K562 (cell line): ENCODE measurements around the gene CMSS1. TPM values are rescaled to one million over a fixed set of nuclear protein-coding genes. Genes with fewer than 3 reads are reported as not detected.

Experiments
- ATAC-seq: fragments of 200-7000 bp; cut with Tn5 transposase; 3 replicates; pipeline ENCODE4 v1.9.1; 2020; ENCODE audit warnings: moderate library complexity
- BruUV-seq: library from RNA; stranded (reverse); fragments of 400-500 nt; replicated peaks from 2 replicates; lab custom pipeline; 2021; lab: Mats Ljungman, UMichigan
- CTCF ChIA-PET: fragments of 300-600 bp; formaldehyde crosslinking; extraction: SDS; loops from one replicate; lab custom pipeline; 2021; ENCODE audit warnings: low intra/inter-chr PET ratio; lab: Yijun Ruan, JAX
- POLR2A ChIA-PET: fragments of 300-600, 350-650 bp; sonication (Branson Sonifier 250); formaldehyde crosslinking; extraction: SDS; loops from one replicate; lab custom pipeline; 2021; ENCODE audit warnings: antibody characterized with exemption, inconsistent platforms; lab: Yijun Ruan, JAX
- DNase-seq, 4 experiments: peaks; one replicate each; pipeline versions ENCODE4 v3.0.0 to v3.0.0-alpha.2; 2011 to 2018; ENCODE audit warnings: low spot score in 3 of 4, mixed read lengths in 3 of 4; ENCODE audit errors: extremely low read depth in 1 of 4
- FAIRE-seq: peaks from 2 replicates; lab custom pipeline; 2011; peaks lifted over from hg19 to GRCh38; lab: Jason Lieb, UNC
- H2AFZ ChIP-seq: 2 replicates; pipeline ENCODE4 v1.6.0; 2011; ENCODE audit warnings: low read depth, low read length, control low read depth, inconsistent platforms
- H3K27ac ChIP-seq: fragments of 200-600 bp; 3 replicates; pipeline ENCODE4 v1.8.0; 2011; ENCODE audit warnings: low read depth, mild to moderate bottlenecking, control low read depth, inconsistent platforms, low read length, moderate library complexity, mixed read lengths; ENCODE audit errors: extremely low read depth
- H3K27me3 ChIP-seq, 2 experiments: fragments of 300-600 bp in 1 of 2; 2 replicates in 1 of 2; 3 replicates in 1 of 2; pipeline versions ENCODE4 v1.6.0 to v1.8.0; 2011; ENCODE audit warnings: inconsistent platforms in 2 of 2, low read length in 2 of 2, mild to moderate bottlenecking in 1 of 2, mixed read lengths in 1 of 2, moderate library complexity in 1 of 2; ENCODE audit not compliant: control insufficient read depth in 2 of 2, insufficient read depth in 2 of 2
- H3K36me3 ChIP-seq: fragments of 300-600 bp; 3 replicates; pipeline ENCODE4 v1.8.0; 2011; ENCODE audit warnings: mild to moderate bottlenecking, low read length, inconsistent platforms; ENCODE audit not compliant: control insufficient read depth, insufficient read depth
- H3K4me1 ChIP-seq, 2 experiments: fragments of 200-600 bp in 1 of 2; replicated peaks in 1 of 2; 2 replicates in 1 of 2; 3 replicates in 1 of 2; pipeline versions ENCODE4 v1.5.1 to v1.8.0; 2011; ENCODE audit warnings: inconsistent platforms in 2 of 2, low read length in 2 of 2, mild to moderate bottlenecking in 1 of 2, mixed read lengths in 1 of 2, moderate library complexity in 1 of 2; ENCODE audit not compliant: control insufficient read depth in 2 of 2, insufficient read depth in 2 of 2
- H3K4me2 ChIP-seq: 2 replicates; pipeline ENCODE4 v1.6.1; 2011; ENCODE audit warnings: low read length, control low read depth, inconsistent platforms, mixed read lengths; ENCODE audit not compliant: insufficient read depth
- H3K4me3 ChIP-seq: fragments of 200-600 bp; sonication (generic), shearing (Covaris generic); 2 replicates; pipeline ENCODE4 v1.5.1; 2016; ENCODE audit warnings: control low read depth, inconsistent platforms
- H3K79me2 ChIP-seq: fragments of 200-600 bp; 3 replicates; pipeline ENCODE4 v1.8.0; 2011; ENCODE audit warnings: low read length, inconsistent platforms; ENCODE audit not compliant: control insufficient read depth, insufficient read depth
- H3K9ac ChIP-seq, 2 experiments: 2 replicates each; pipeline versions ENCODE4 v1.6.0 to v1.6.1; 2011; ENCODE audit warnings: low read depth in 2 of 2, low read length in 2 of 2, control low read depth in 1 of 2, inconsistent platforms in 1 of 2, mild to moderate bottlenecking in 1 of 2, mixed read lengths in 1 of 2; ENCODE audit not compliant: insufficient read depth in 1 of 2
- H3K9me1 ChIP-seq: one replicate; pipeline ENCODE4 v1.6.0; 2011; ENCODE audit warnings: inconsistent platforms, mild to moderate bottlenecking, low read length, moderate library complexity; ENCODE audit not compliant: control insufficient read depth, insufficient read depth
- H3K9me3 ChIP-seq: replicated peaks from 2 replicates; pipeline ENCODE4 v1.5.1; 2011; ENCODE audit warnings: low read depth, low read length, inconsistent platforms; ENCODE audit not compliant: control insufficient read depth, insufficient read depth
- H4K20me1 ChIP-seq: replicated peaks from 2 replicates; pipeline ENCODE4 v1.6.1; 2011; ENCODE audit warnings: low read length, inconsistent platforms, mixed read lengths; ENCODE audit not compliant: control insufficient read depth, insufficient read depth
- CHAMP1 ChIP-seq: fragments of 450-650 bp; IDR thresholded peaks from 2 replicates; pipeline ENCODE4 v1.6.1; 2016; ENCODE audit warnings: mild to moderate bottlenecking
- HMG20B ChIP-seq: fragments of 250-450 bp; sonication (Bioruptor Pico); IDR thresholded peaks from 2 replicates; pipeline ENCODE4 v1.5.0; 2021; ENCODE audit warnings: mild to moderate bottlenecking
- MXI1 ChIP-seq: IDR thresholded peaks from 2 replicates; pipeline ENCODE4 v1.6.1; 2011; ENCODE audit warnings: low read depth, mild to moderate bottlenecking, improper control_type of control experiment, low read length
- NFIX ChIP-seq: fragments of 250-450 bp; sonication (Bioruptor Pico); IDR thresholded peaks from 2 replicates; pipeline ENCODE4 v1.4.0; 2020; ENCODE audit warnings: low read depth, mild to moderate bottlenecking, moderate library complexity
- PHF20 ChIP-seq: fragments of 450-650 bp; IDR thresholded peaks from 2 replicates; pipeline ENCODE4 v1.6.1; 2018; ENCODE audit not compliant: partially characterized antibody
- PURB ChIP-seq: sonication (generic); formaldehyde crosslinking; IDR thresholded peaks from 2 replicates; pipeline ENCODE4 v1.9.0; 2021; ENCODE audit warnings: low read depth, mild to moderate bottlenecking, missing genetic modification reagents
- RBFOX2 ChIP-seq: fragments of 200-400 bp; formaldehyde crosslinking; IDR thresholded peaks from 2 replicates; pipeline ENCODE4 v1.6.1; 2017; ENCODE audit warnings: low read depth, mild to moderate bottlenecking, low read length, moderate library complexity
- RFX1 ChIP-seq: fragments of 450-650 bp; IDR thresholded peaks from 2 replicates; pipeline ENCODE4 v1.6.1; 2016; ENCODE audit warnings: mild to moderate bottlenecking, moderate library complexity
- SMARCE1 ChIP-seq: fragments of 450-650 bp; IDR thresholded peaks from 2 replicates; pipeline ENCODE4 v1.7.1; 2016; ENCODE audit warnings: mild to moderate bottlenecking
- SNRNP70 ChIP-seq: fragments of 200-400 bp; formaldehyde crosslinking; optimal IDR thresholded peaks from 2 replicates; pipeline ENCODE3; 2017; ENCODE audit warnings: low read depth, low read length
- TAF7 ChIP-seq: fragments of 450-650 bp; IDR thresholded peaks from 2 replicates; pipeline ENCODE4 v1.6.1; 2016; ENCODE audit warnings: missing genetic modification characterization, missing compliant biosample characterization
- TCF7L2 ChIP-seq: fragments of 150-350 bp; IDR thresholded peaks from 2 replicates; pipeline ENCODE4 v1.6.1; 2016; ENCODE audit warnings: low read depth, mild to moderate bottlenecking, low read length, moderate library complexity
- TFAM ChIP-seq: fragments of 250-450 bp; sonication (Bioruptor Pico); conservative IDR thresholded peaks from 2 replicates; pipeline ENCODE4 v1.5.0; 2021; ENCODE audit warnings: mild to moderate bottlenecking, moderate library complexity
- THRAP3 ChIP-seq: fragments of 450-650 bp; IDR thresholded peaks from 2 replicates; pipeline ENCODE4 v1.6.1; 2016; ENCODE audit warnings: mild to moderate bottlenecking, inconsistent platforms, borderline replicate concordance
- THRB ChIP-seq: fragments of 450-650 bp; formaldehyde crosslinking; conservative IDR thresholded peaks from 2 replicates; pipeline ENCODE4 v1.4.0; 2022; ENCODE audit warnings: mild to moderate bottlenecking, missing genetic modification characterization
- U2AF1 ChIP-seq: fragments of 200-400 bp; formaldehyde crosslinking; optimal IDR thresholded peaks from 2 replicates; pipeline ENCODE3; 2017; ENCODE audit warnings: mild to moderate bottlenecking, low read depth, low read length, moderate library complexity
- U2AF2 ChIP-seq: fragments of 200-400 bp; formaldehyde crosslinking; optimal IDR thresholded peaks from 2 replicates; pipeline ENCODE3; 2017; ENCODE audit warnings: low read depth, mild to moderate bottlenecking, low read length
- ZNF511 ChIP-seq: sonication (generic); formaldehyde crosslinking; IDR thresholded peaks from 2 replicates; pipeline ENCODE4 v1.8.0; 2022; ENCODE audit warnings: mild to moderate bottlenecking, missing genetic modification reagents
- ZNF79 ChIP-seq: fragments of 250-450 bp; sonication (Bioruptor Pico); IDR thresholded peaks from 2 replicates; pipeline ENCODE4 v1.4.0; 2020; ENCODE audit warnings: low read depth, mild to moderate bottlenecking, moderate library complexity
- WGBS: fragments of 100-300 bp; shearing (Covaris generic); methylation state at CpG from one replicate; pipeline ENCODE4 v1.1.6; 2016; ENCODE audit warnings: low coverage, mixed read lengths; ENCODE audit not compliant: insufficient coverage; ENCODE audit errors: missing lambda C conversion rate; 5-methylcytosine and 5-hydroxymethylcytosine counted together
- in situ Hi-C: fragments of 300-500 bp; cut with MboI; formaldehyde crosslinking; loops from 4 replicates; pipeline ENCODE4 v1.15.0; 2018; ENCODE audit warnings: inconsistent platforms, mixed read lengths
- intact Hi-C: fragments of 100-400 bp; cut with micrococcal nuclease; formaldehyde crosslinking; loops from 2 replicates; pipeline ENCODE4 v1.14.2; 2022
- polyA plus RNA-seq, 8 experiments: library from polyadenylated mRNA; depleted of rRNA in 4 of 8; stranded (reverse) in 5 of 8; unstranded in 3 of 8; fragments of >200 nt; fragmentation: Nextera tagmentation in 2 of 8; fragmentation: Illumina TruSeq in 1 of 8; extraction: Ambion mirVana in 2 of 8; extraction: Trizol in 1 of 8; gene quantifications; 2 replicates each; pipeline versions ENCODE4 v1.2.1 to v1.2.3, GENCODE V29; 2011 to 2014; ENCODE audit warnings: inconsistent platforms in 1 of 8, missing spikeins in 1 of 8
- total RNA-seq, 7 experiments: library from RNA; depleted of rRNA in 6 of 7; stranded (reverse); fragments of >200 nt in 6 of 7; fragmentation: Illumina TruSeq in 2 of 7; extraction: Trizol in 2 of 7; gene quantifications; 2 replicates each; pipeline versions ENCODE4 v1.2.1 to v1.2.3, GENCODE V29; 2011 to 2021; ENCODE audit warnings: low replicate concordance in 1 of 7

Gene CMSS1
- total and polyA plus RNA-seq, 9 of the 15 experiments (the other 6 are each of a cell fraction or from before 2014, with no cell fraction given) = 46.9 to 109 (median 72.3) TPM

GRCh38 chr3:99928771-99929744 lies 111.4 kb downstream of the CMSS1 start:
- WGBS = 70% methylated on average over 6 of the region's 7 CpGs
- in situ Hi-C loops = no loop called here
- Histone ChIP-seq H3K27ac (no peak overlapping the region), H3K4me2 (no peak overlapping the region), H3K79me2 (no peaks in the 10 kb centered on the region; the same call in 2 of the 3 replicates), H3K4me3 (no peak overlapping the region), H3K36me3 (0 out of 3 replicates have a peak, but pooled peaks cover 2% of the 10 kb centered on the region), H3K9ac (no peak overlapping the region), H3K9me1 (no peaks in the 10 kb centered on the region), H3K9me3 (no peaks in the 10 kb centered on the region), H4K20me1 (no peaks in the 10 kb centered on the region), H3K27me3 (no peaks in the 10 kb centered on the region), H3K4me1 (no peaks in the 10 kb centered on the region; a peak in 2 of 5 replicates), H2AFZ (no peak overlapping the region)
- POLR2A ChIA-PET = no interaction called here
- CTCF ChIA-PET = no interaction called here
- ATAC-seq (0 out of 3 replicates have a peak, but pooled peaks have one; percentile 59), FAIRE-seq (no peak), DNase-seq (no peak)
- no peak for TF ChIP-seq TCF7L2
- TF ChIP-seq RFX1 = no peak
- TF ChIP-seq U2AF1 = no peak
- no peak for TF ChIP-seq SMARCE1
- no peak for TF ChIP-seq ZNF511
- TF ChIP-seq SNRNP70 = no peak
- TF ChIP-seq TFAM = no peak
- TF ChIP-seq PHF20 = no peak
- TF ChIP-seq ZNF79 (CRISPR knock-in tag) = no peak
- TF ChIP-seq HMG20B (CRISPR knock-in tag) = no peak
- TF ChIP-seq THRAP3 = no peak
- no peak for TF ChIP-seq NFIX
- no peak for TF ChIP-seq CHAMP1
- no peak for TF ChIP-seq THRB (CRISPR knock-in tag)
- TF ChIP-seq RBFOX2 = no peak
- no peak for TF ChIP-seq MXI1
- no peak for TF ChIP-seq U2AF2
- TF ChIP-seq TAF7 = no peak
- no peak for TF ChIP-seq PURB (CRISPR knock-in tag)
- BruUV-seq = no TSS peak
- intact Hi-C loops = no loop called here
